H1 (cell line): Measurements from ENCODE around the gene CD59. TPM values are rescaled to one million over a fixed set of nuclear protein-coding genes. Genes with fewer than 3 reads are reported as not detected.

Experiments
- ATF2 ChIP-seq: IDR thresholded peaks from 2 replicates; pipeline ENCODE4 v1.6.1; 2012; ENCODE audit warnings: low read length, inconsistent platforms
- BCL11A ChIP-seq, 2 experiments: IDR thresholded peaks; one replicate each; pipeline ENCODE4 v1.6.1; 2011; ENCODE audit warnings: low read depth in 2 of 2, low read length in 2 of 2, mild to moderate bottlenecking in 2 of 2
- CREB1 ChIP-seq: IDR thresholded peaks from 2 replicates; pipeline ENCODE4 v1.6.1; 2012; ENCODE audit warnings: inconsistent platforms
- EGR1 ChIP-seq: IDR thresholded peaks from 2 replicates; pipeline ENCODE4 v1.6.1; 2011; ENCODE audit warnings: low read depth, low read length, borderline replicate concordance
- FOSL1 ChIP-seq: IDR thresholded peaks from 2 replicates; pipeline ENCODE4 v1.6.1; 2011; ENCODE audit warnings: mild to moderate bottlenecking, low read depth, low read length, moderate library complexity; ENCODE audit not compliant: insufficient read depth
- GABPA ChIP-seq: IDR thresholded peaks from 2 replicates; pipeline ENCODE4 v1.6.1; 2011; ENCODE audit warnings: mild to moderate bottlenecking, low read length, moderate library complexity, borderline replicate concordance; ENCODE audit not compliant: insufficient read depth
- JUND ChIP-seq: IDR thresholded peaks from 2 replicates; pipeline ENCODE4 v1.6.1; 2011; ENCODE audit warnings: mild to moderate bottlenecking, improper control_type of control experiment, low read length
- KDM4A ChIP-seq: IDR thresholded peaks from one replicate; pipeline ENCODE4 v1.7.1; 2012; ENCODE audit warnings: low read depth, mild to moderate bottlenecking, moderate library complexity, low read length, inconsistent platforms; ENCODE audit not compliant: severe bottlenecking
- NRF1 ChIP-seq: IDR thresholded peaks from 2 replicates; pipeline ENCODE4 v1.6.1; 2011; ENCODE audit warnings: mild to moderate bottlenecking, low read depth, low read length, improper control_type of control experiment
- POLR2A ChIP-seq, 2 experiments: IDR thresholded peaks; 1 replicate in 1 of 2; 2 replicates in 1 of 2; pipeline ENCODE4 v1.6.1; 2011; ENCODE audit warnings: low read depth in 2 of 2, low read length in 2 of 2, mild to moderate bottlenecking in 2 of 2; ENCODE audit errors: control extremely low read depth in 1 of 2
- RBBP5 ChIP-seq: IDR thresholded peaks from 2 replicates; pipeline ENCODE4 v1.7.1; 2012; ENCODE audit warnings: low read depth, mild to moderate bottlenecking, inconsistent platforms, low read length, moderate library complexity, borderline replicate concordance
- SIN3A ChIP-seq, 2 experiments: IDR thresholded peaks in 1 of 2; conservative IDR thresholded peaks in 1 of 2; 2 replicates each; pipeline ENCODE4 v1.6.1; 2011 to 2012; ENCODE audit warnings: low read length in 2 of 2, improper control_type of control experiment in 1 of 2, low read depth in 1 of 2, mild to moderate bottlenecking in 1 of 2
- SIRT6 ChIP-seq: IDR thresholded peaks from one replicate; pipeline ENCODE4 v1.7.1; 2012; ENCODE audit warnings: low read length, inconsistent platforms
- SIX5 ChIP-seq: IDR thresholded peaks from 2 replicates; pipeline ENCODE4 v1.6.1; 2011; ENCODE audit warnings: mild to moderate bottlenecking, low read depth, low read length
- TAF1 ChIP-seq: IDR thresholded peaks from 2 replicates; pipeline ENCODE4 v1.6.1; 2011; ENCODE audit warnings: mild to moderate bottlenecking, low read depth, low read length
- TAF7 ChIP-seq: optimal IDR thresholded peaks from 2 replicates; pipeline ENCODE3; 2011; ENCODE audit warnings: low read depth, mild to moderate bottlenecking, inconsistent platforms, low read length, moderate library complexity, borderline replicate concordance
- TBP ChIP-seq: IDR thresholded peaks from 2 replicates; pipeline ENCODE4 v1.6.1; 2011; ENCODE audit warnings: low read depth, low read length, improper control_type of control experiment
- ZNF274 ChIP-seq: IDR thresholded peaks from 2 replicates; pipeline ENCODE4 v1.7.0; 2012; ENCODE audit warnings: low read length, borderline replicate concordance; ENCODE audit errors: extremely low read depth
- polyA plus RNA-seq, 7 experiments: library from polyadenylated mRNA; depleted of rRNA in 3 of 7; stranded (reverse) in 5 of 7; unstranded in 2 of 7; fragments of >200 nt in 5 of 7; fragments of 200-250 nt in 2 of 7; gene quantifications; 1 replicate in 5 of 7; 2 replicates in 1 of 7; 4 replicates in 1 of 7; pipeline versions ENCODE4 v1.2.1 to v1.2.3, GENCODE V29; 2011 to 2013; ENCODE audit warnings: missing spikeins in 2 of 7, mixed read lengths in 2 of 7
- total RNA-seq: library from RNA; stranded (reverse); fragmentation: NEBNext Ultra II Directional; extraction: Animal tissue kit (Norgen Biotek cat#: 25700); gene quantifications from 2 replicates; pipeline ENCODE4 v1.2.1, GENCODE V29; 2021

Gene CD59
- total and polyA plus RNA-seq, 2 of the 8 experiments (the other 6 are each of a cell fraction or from before 2014, with no cell fraction given) = 63.1 to 90.3 TPM

- TF ChIP-seq ATF2 = 0 out of 2 replicates have a peak, but pooled peaks have one; percentile 11
- TF ChIP-seq CREB1 = peak; percentile 45; the same call in 1 of the 2 replicates
- TF ChIP-seq TAF7 = peak; percentile 64
- no peak for TF ChIP-seq SIRT6
- TF ChIP-seq TAF1 = peak; percentile 89
- TF ChIP-seq POLR2A (IDR thresholded peaks at IDR 0.05; ENCODE audit: control extremely low read depth in 1 of 2, low read depth in 2 of 2, low read length in 2 of 2) = peak in 1 of 2 experiments; percentile 83; a peak in 2 of 3 replicates
- TF ChIP-seq EGR1 = peak; percentile 59; the same call in 1 of the 2 replicates
- no peak for TF ChIP-seq FOSL1
- peak; percentile 85; the same call in 1 of the 2 replicates for TF ChIP-seq RBBP5
- TF ChIP-seq BCL11A (IDR thresholded peaks at IDR 0.05; ENCODE audit: low read depth in 2 of 2, low read length in 2 of 2) = no peak
- peak; percentile 68; the same call in 1 of the 2 replicates for TF ChIP-seq TBP
- TF ChIP-seq SIX5 = no peak
- TF ChIP-seq SIN3A (conservative IDR thresholded peaks at IDR 0.05 in 1 of 2, IDR thresholded peaks at IDR 0.05 in 1 of 2; ENCODE audit: low read depth in 1 of 2, low read length in 2 of 2) = 0 out of 4 replicates have a peak, but pooled peaks of 1 of the 2 experiments have one; percentile 35
- peak; percentile 81 for TF ChIP-seq KDM4A
- no peak for TF ChIP-seq JUND
- no peak for TF ChIP-seq ZNF274
- no peak for TF ChIP-seq GABPA
- TF ChIP-seq NRF1 = 0 out of 2 replicates have a peak, but pooled peaks have one; percentile 13
These were observed 35.5 kb downstream of the CD59 start, which contains the start of gene C11orf91 (continued) for GRCh38 chr11:33700502-33701271.
